CD4-positive, alpha-beta T cell (primary cell): Measurements from ENCODE around the gene SHH. TPM values are rescaled to one million over a fixed set of nuclear protein-coding genes. Genes with fewer than 3 reads are reported as not detected.

Experiments used
- ATAC-seq: fragments of 200-7000 bp; cut with Tn5 transposase; one replicate; pipeline ENCODE4 v1.10.0; 2022; ENCODE audit warnings: mild to moderate bottlenecking; ENCODE audit not compliant: poor library complexity
- CTCF ChIA-PET: fragments of 350-600 bp; sonication (Branson Sonifier 250); formaldehyde crosslinking; loops from one replicate; lab custom pipeline; 2021; ENCODE audit warnings: antibody characterized with exemption, inconsistent platforms; lab: Charles Lee
- POLR2A ChIA-PET: fragments of 350-600 bp; sonication (Branson Sonifier 250); formaldehyde crosslinking; loops from one replicate; lab custom pipeline; 2021; ENCODE audit warnings: antibody characterized with exemption, inconsistent platforms; lab: Charles Lee
- DNase-seq, 14 experiments: peaks; one replicate each; pipeline ENCODE4 v3.0.0-alpha.2; 2013 to 2020; ENCODE audit warnings: mixed read lengths in 2 of 14
- H3K27ac ChIP-seq, 2 donors: one replicate each; pipeline versions ENCODE4 v1.5.1 to v1.7.0; 2013; ENCODE audit warnings: low read length in 2 of 2, low read depth in 1 of 2, mild to moderate bottlenecking in 1 of 2
- H3K27me3 ChIP-seq, 2 experiments: 1 replicate in 1 of 2; 2 replicates in 1 of 2; pipeline versions ENCODE4 v1.6.1 to v1.7.0; 2013; ENCODE audit warnings: low read length in 2 of 2, control low read depth in 1 of 2, mild to moderate bottlenecking in 1 of 2, moderate library complexity in 1 of 2; ENCODE audit not compliant: insufficient read depth in 2 of 2, control insufficient read depth in 1 of 2
- H3K36me3 ChIP-seq: one replicate; pipeline ENCODE4 v1.6.1; 2013; ENCODE audit warnings: low read length, control low read depth; ENCODE audit not compliant: insufficient read depth
- H3K4me1 ChIP-seq: one replicate; pipeline ENCODE4 v1.6.1; 2013; ENCODE audit warnings: low read length, control low read depth; ENCODE audit not compliant: insufficient read depth
- H3K4me3 ChIP-seq: one replicate; pipeline ENCODE4 v1.5.1; 2013; ENCODE audit warnings: mild to moderate bottlenecking, low read length, moderate library complexity
- H3K9me3 ChIP-seq, 2 experiments: 1 replicate in 1 of 2; 2 replicates in 1 of 2; pipeline versions ENCODE4 v1.6.1 to v1.7.0; 2013; ENCODE audit warnings: low read length in 2 of 2, mild to moderate bottlenecking in 2 of 2, control low read depth in 1 of 2, moderate library complexity in 1 of 2; ENCODE audit not compliant: control insufficient read depth in 1 of 2, insufficient read depth in 1 of 2
- H3K27ac Mint-ChIP-seq: one replicate; pipeline ENCODE4 v1.8.0; 2020; ENCODE audit warnings: mixed read lengths
- H3K27me3 Mint-ChIP-seq: one replicate; pipeline ENCODE4 v1.8.0; 2021; ENCODE audit warnings: mixed read lengths
- H3K36me3 Mint-ChIP-seq: one replicate; pipeline ENCODE4 v1.8.0; 2021; ENCODE audit warnings: low read depth, mixed read lengths
- H3K4me1 Mint-ChIP-seq: one replicate; pipeline ENCODE4 v1.8.0; 2021; ENCODE audit warnings: low read depth, mixed read lengths
- H3K4me3 Mint-ChIP-seq: one replicate; pipeline ENCODE4 v1.8.0; 2020; ENCODE audit warnings: mild to moderate bottlenecking, mixed read lengths
- H3K9me3 Mint-ChIP-seq: one replicate; pipeline ENCODE4 v1.8.0; 2020; ENCODE audit warnings: mixed read lengths
- CTCF ChIP-seq: fragments of 200-600 bp; IDR thresholded peaks from one replicate; pipeline ENCODE4 v1.8.0; 2022; ENCODE audit warnings: antibody characterized with exemption, mild to moderate bottlenecking
- intact Hi-C, 2 experiments: fragments of 100-400 bp; cut with DNase I in 1 of 2; cut with micrococcal nuclease in 1 of 2; formaldehyde crosslinking; loops; one replicate each; pipeline versions ENCODE4 v1.15.1 to v1.9.0; 2023 to 2025; cut with DNase I, micrococcal nuclease
- total RNA-seq, 174 experiments: library from RNA in 2 of 174; stranded (reverse) in 2 of 174; gene quantifications; one replicate each; pipeline ENCODE4 v1.2.3 and lab custom pipeline; 2021 to 2026

SHH gene
- total RNA-seq, 2 experiments from 2014 or later = not detected

- Histone ChIP-seq H3K27ac (no peak overlapping the region), H3K36me3 (no peaks in the 10 kb centered on the region), H3K4me1 (peaks cover 7% of the 10 kb centered on the region), H3K9me3 (peaks cover 0 to 3% of the 10 kb centered on the region in 2 experiments), H3K27me3 (peaks cover 25 to 33% of the 10 kb centered on the region in 2 experiments), H3K4me3 (no peak overlapping the region)
- intact Hi-C loops = loop anchor here (5.0 to 10.0 kb wide), 3 partner anchors 677 to 1479 kb away; no protein-coding TSS in a partner anchor
- H3K4me1 Mint-ChIP-seq = no peaks in the 10 kb centered on the region
- no peak for ATAC-seq
- POLR2A ChIA-PET = no interaction called here
- H3K27me3 Mint-ChIP-seq = peaks cover 34% of the 10 kb centered on the region
- TF ChIP-seq CTCF = no peak
- no peaks in the 10 kb centered on the region for H3K9me3 Mint-ChIP-seq
- CTCF ChIA-PET = no interaction called here
- H3K36me3 Mint-ChIP-seq = no peaks in the 10 kb centered on the region
- no peak overlapping the region for H3K4me3 Mint-ChIP-seq
- H3K27ac Mint-ChIP-seq = no peak overlapping the region
- no peak for DNase-seq
Measured at GRCh38 chr7:155795401-155795800, 16.9 kb downstream of the SHH start.

GRCh38 chr7:155794196-155794595 lies 18.1 kb downstream of the SHH start:
- H3K27me3 ChIP-seq = peaks cover 18 to 23% of the 10 kb centered on the region in 2 experiments
- intact Hi-C loops = loop anchor here in 1 of 2 experiments (10.0 kb wide), 1 partner anchor 1481 kb away; no protein-coding TSS in a partner anchor
- peaks cover 7% of the 10 kb centered on the region for H3K4me1 ChIP-seq
- Mint-ChIP-seq H3K4me1 (no peaks in the 10 kb centered on the region), H3K27ac (no peak overlapping the region), H3K9me3 (no peaks in the 10 kb centered on the region), H3K36me3 (no peaks in the 10 kb centered on the region), H3K4me3 (no peak overlapping the region), H3K27me3 (peaks cover 22% of the 10 kb centered on the region)
- H3K27ac ChIP-seq = no peak overlapping the region
- DNase-seq (no peak), ATAC-seq (no peak)
- ChIA-PET CTCF (no interaction called here), POLR2A (no interaction called here)
- no peaks in the 10 kb centered on the region for H3K36me3 ChIP-seq
- peaks cover 0 to 3% of the 10 kb centered on the region in 2 experiments for H3K9me3 ChIP-seq
- TF ChIP-seq CTCF = no peak
- no peak overlapping the region for H3K4me3 ChIP-seq

GRCh38 chr7:155793720-155794119 lies 18.5 kb downstream of the SHH start:
- intact Hi-C loops = loop anchor here in 1 of 2 experiments (10.0 kb wide), 1 partner anchor 1481 kb away; no protein-coding TSS in a partner anchor
- peaks cover 7% of the 10 kb centered on the region for H3K4me1 ChIP-seq
- no peak overlapping the region for H3K27ac Mint-ChIP-seq
- H3K27me3 ChIP-seq = peaks cover 18% of the 10 kb centered on the region in 2 experiments
- H3K4me1 Mint-ChIP-seq = no peaks in the 10 kb centered on the region
- no peaks in the 10 kb centered on the region for H3K9me3 Mint-ChIP-seq
- ChIA-PET POLR2A (no interaction called here), CTCF (no interaction called here)
- H3K9me3 ChIP-seq = peaks cover 0 to 3% of the 10 kb centered on the region in 2 experiments
- H3K36me3 Mint-ChIP-seq = no peaks in the 10 kb centered on the region
- DNase-seq (no peak), ATAC-seq (no peak)
- no peak overlapping the region for H3K4me3 Mint-ChIP-seq
- no peaks in the 10 kb centered on the region for H3K36me3 ChIP-seq
- H3K4me3 ChIP-seq = no peak overlapping the region
- no peak overlapping the region for H3K27ac ChIP-seq
- H3K27me3 Mint-ChIP-seq = peaks cover 17% of the 10 kb centered on the region
- no peak for TF ChIP-seq CTCF
